HL-60/S4 treated with phorbol 12-myristate 13-acetate at 8.2 ng/mL for 4 days and 3 days (cell line): ENCODE measurements around the gene SLC24A4.

Source experiments
- in situ Hi-C: fragments of 300-500 bp; cut with MboI; formaldehyde crosslinking; loops from 2 replicates; pipeline ENCODE4 v1.15.0; 2022; ENCODE audit warnings: low sequenced_read_pairs

The SLC24A4 gene

GRCh38 chr14:92323011-92323915, at the start of gene SLC24A4:
SLC24A4 (plus strand) TSS chr14:92323165; CDS start chr14:92323831, 666 bp downstream.
- in situ Hi-C loops: no loop called here

- in situ Hi-C loops: no loop called here
Observed at GRCh38 chr14:92273166-92273565, 49.8 kb upstream of the SLC24A4 start.

GRCh38 chr14:92274055-92274454, 48.9 kb upstream of the SLC24A4 start:
- in situ Hi-C loops: no loop called here

- in situ Hi-C loops: no loop called here
Observed at GRCh38 chr14:92276074-92276473, 46.9 kb upstream of the SLC24A4 start.

- in situ Hi-C loops: no loop called here
Observed at GRCh38 chr14:92277031-92277430, 45.9 kb upstream of the SLC24A4 start.

- in situ Hi-C loops: no loop called here
Observed at GRCh38 chr14:92280554-92281262, 42.3 kb upstream of the SLC24A4 start.

- in situ Hi-C loops: no loop called here
Observed at GRCh38 chr14:92282669-92283068, 40.3 kb upstream of the SLC24A4 start.

- in situ Hi-C loops: no loop called here
Observed at GRCh38 chr14:92285311-92285710, 37.7 kb upstream of the SLC24A4 start.

- in situ Hi-C loops: no loop called here
Observed at GRCh38 chr14:92287987-92288386, 35.0 kb upstream of the SLC24A4 start.

- in situ Hi-C loops: no loop called here
Observed at GRCh38 chr14:92288994-92289660, 33.8 kb upstream of the SLC24A4 start.

- in situ Hi-C loops: no loop called here
Observed at GRCh38 chr14:92292673-92293072, 30.3 kb upstream of the SLC24A4 start.

GRCh38 chr14:92294506-92294905, 28.5 kb upstream of the SLC24A4 start:
- in situ Hi-C loops: no loop called here

- in situ Hi-C loops: no loop called here
Observed at GRCh38 chr14:92297818-92298595, 25.0 kb upstream of the SLC24A4 start.

- in situ Hi-C loops: no loop called here
Observed at GRCh38 chr14:92302481-92302880, 20.5 kb upstream of the SLC24A4 start.

- in situ Hi-C loops: no loop called here
Observed at GRCh38 chr14:92308716-92309115, 14.2 kb upstream of the SLC24A4 start.

- in situ Hi-C loops: no loop called here
Observed at GRCh38 chr14:92309968-92310530, 12.9 kb upstream of the SLC24A4 start.

GRCh38 chr14:92310776-92311375, 12.1 kb upstream of the SLC24A4 start:
- in situ Hi-C loops: no loop called here

GRCh38 chr14:92314182-92314581, 8.8 kb upstream of the SLC24A4 start:
- in situ Hi-C loops: no loop called here

- in situ Hi-C loops: no loop called here
Observed at GRCh38 chr14:92315050-92315805, 7.7 kb upstream of the SLC24A4 start.
